Activated CD8-positive, alpha-beta memory T cell treated with anti-CD3 and anti-CD28 coated beads, Interleukin-2, amount 50 U/mL, for 24 hours (primary cell): ENCODE measurements around the gene YY1.
A peak's percentile ranks its signal among the peaks of the same experiment; 100 is the strongest.
"Not testable (repeated sequence)": the region's sequence is repeated elsewhere in the genome, so short reads cannot be mapped to it uniquely, and the experiment has no call there.

Source experiments
- DNase-seq: peaks from one replicate; pipeline ENCODE4 v3.0.0-alpha.2; 2020; ENCODE audit errors: extremely low read depth

Gene YY1

DNA sequence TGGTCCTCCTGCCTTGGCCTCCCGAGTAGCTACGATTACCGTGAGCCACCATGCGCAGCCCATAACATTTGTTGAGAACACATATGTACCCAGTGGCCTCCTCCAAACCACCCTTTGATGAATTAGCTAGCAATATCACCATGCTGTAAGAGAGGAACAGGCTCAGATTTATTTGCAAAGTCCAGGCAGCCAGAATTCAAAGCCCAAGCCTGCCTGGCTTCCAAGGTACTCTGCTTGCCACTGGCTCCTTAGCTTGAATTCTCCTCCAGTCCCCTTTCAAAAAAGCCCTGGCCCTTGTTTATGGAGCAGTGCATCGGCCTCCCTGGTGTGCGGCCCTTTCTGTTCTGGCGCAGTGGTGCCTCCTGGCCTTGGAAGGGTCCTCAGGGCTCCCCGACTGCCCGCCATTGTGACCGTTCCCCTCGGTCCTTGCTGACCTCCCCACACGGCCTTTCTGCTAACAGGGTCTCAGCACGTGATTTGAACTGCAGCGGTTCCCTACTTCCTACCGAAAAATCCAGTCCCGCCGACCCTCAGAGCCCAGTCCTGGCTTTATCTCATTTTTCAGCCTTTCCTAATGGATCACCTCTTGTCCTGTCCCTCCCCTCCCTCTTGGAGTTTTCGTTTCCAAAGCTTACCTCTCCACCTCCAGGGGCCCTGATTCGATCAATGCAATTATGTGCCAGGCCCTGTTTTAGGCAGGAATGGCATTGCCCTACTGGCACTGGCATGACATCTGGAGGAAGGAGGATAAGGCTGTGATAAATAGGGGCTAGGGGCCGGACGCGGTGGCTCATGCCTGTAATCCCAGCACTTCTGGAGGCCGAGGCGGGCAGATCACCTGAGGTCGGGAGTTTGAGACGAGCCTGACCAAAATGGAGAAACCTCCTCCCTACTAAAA lies 45.3 kb downstream of the YY1 start:
- no peak for DNase-seq

DNA sequence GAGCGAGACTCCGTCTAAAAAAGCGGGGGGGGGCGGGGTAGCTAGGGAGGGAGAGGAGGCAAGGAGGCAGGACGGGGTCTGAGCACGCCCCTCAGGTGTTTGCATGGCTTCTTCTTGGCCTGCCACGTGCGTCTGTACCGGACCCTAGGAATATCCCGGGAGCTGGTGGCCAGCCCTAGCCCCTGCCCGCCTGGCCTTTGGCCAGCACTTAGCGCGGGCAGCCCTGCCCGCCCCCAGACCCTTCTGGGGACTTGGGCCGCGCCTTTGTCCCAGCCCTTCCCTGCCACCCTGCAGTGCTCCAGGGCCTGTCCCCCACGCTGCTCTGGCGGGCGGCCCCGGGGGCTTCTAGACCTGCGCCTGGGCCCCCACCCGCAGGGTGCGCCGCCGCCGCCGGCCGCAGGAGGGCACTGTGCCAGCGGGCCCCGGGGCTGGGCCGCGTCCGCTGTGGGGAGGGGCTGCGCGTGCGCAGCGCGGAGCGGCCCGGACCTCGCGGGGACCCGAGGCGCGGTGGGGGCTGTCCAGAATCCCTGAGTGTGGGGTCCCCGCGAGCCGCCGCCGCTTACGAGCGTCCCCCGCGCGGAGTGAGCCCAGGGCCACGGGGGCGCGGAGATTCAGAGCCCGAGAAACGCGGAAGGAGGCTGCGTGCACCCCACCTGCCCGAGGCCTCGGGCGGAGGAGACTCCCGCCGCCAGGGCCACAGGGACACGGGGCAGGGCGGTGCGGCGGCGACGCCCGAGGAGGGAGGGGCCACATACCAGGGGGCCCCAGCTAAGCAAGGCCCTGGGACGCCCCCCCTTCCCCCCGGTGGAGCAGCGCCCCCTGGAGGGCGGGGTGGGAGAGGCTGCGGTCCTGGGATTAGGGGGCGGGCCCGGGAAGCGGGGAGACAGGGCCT lies 46.3 kb downstream of the YY1 start:
- DNase-seq = peak; percentile 32

DNA sequence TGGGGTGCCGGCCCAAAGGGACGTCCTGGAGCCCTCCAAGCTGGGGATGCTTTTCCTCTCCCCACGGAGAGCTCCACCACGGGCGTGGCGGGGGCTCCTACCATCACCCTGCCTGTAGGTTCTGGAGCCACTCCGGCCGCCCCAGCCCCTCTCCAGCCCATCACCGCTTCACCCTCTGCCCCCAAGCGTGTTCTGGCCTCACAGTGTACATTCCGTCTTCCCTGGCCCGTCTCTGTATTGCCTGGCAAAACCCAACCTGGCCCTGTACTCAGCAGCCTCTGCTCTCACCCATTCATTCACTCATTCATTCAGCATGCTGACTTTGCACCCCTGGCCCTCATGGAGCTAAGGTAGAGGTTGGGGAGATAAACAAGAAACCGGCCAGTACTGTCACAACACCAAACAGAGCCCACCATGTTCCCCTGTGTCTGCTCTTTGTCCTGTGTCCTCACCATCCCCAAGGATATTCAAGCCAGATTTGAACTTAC lies 47.0 kb downstream of the YY1 start:
- DNase-seq = no peak

DNA sequence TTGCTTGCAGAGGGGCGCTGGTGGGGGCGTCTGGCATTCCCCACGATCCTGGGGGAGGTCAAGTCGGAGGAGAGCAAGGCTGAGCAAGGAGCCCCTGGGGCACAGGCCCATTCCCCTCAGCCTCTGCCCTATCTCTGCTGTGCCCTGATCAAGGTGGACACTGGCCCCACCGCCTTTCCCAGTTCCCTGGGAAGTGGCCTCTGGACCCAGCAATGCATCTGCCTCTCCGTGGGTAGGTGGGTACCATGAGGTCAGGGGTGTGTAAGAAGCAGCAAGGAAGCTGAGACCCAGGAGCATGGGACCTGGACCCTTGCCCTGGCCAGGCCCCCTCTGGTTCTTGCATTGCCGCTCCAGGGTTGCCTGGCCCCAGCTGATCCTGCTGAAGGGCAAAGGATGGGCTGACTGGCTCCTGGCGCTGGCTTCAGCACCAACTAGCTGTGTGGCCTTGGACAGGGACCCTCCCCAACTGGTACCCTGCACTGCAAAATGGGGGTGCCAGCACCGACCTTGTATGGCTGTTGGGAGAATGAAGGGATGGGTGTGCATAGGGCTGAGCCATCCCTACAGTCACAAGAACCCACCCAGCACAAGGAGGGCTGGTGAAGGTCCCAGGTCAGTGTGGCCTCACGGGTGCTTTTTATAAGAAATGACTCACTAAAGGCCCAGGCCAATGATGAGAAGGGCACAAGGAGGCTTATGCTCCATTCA lies 47.7 kb downstream of the YY1 start:
- DNase-seq = no peak

DNA sequence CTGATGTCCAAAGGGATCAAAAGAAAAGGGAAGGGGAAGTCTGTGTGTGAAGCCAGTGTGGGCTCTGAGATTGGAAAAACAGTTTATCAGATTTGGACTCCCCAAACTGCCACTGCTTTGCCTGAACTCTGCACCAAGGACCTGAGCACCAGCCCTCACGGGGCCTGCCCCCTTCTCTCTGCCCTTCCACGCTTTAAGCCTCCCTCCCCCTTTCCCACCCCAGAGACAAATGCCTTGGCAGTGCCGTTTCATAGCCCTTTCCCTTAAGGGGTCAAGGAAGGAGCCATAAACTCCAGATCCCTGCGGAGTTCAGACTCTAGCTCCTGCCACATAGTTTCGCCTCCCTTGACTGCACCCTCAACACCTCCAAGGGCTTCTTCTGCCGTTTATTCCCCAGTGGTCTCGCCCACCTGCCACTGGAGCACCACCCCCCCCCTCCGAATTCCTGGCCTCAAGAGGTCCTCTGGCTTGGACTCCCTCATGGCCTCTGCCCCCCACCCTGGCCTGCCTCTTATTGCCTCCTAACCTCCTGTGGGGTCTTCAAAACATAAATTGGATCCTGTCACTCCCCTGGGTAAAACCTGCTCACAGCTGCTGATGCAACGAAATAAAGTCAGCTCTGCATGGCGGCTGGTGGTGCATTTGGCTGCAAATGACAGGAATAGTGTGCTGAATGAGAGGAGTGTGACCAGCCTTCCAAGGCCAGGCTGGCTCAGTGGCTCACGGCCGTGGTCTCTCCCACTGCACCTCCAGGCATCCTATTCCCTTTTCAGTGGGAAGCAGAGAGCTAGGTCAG lies 48.5 kb downstream of the YY1 start:
- no peak for DNase-seq

DNA sequence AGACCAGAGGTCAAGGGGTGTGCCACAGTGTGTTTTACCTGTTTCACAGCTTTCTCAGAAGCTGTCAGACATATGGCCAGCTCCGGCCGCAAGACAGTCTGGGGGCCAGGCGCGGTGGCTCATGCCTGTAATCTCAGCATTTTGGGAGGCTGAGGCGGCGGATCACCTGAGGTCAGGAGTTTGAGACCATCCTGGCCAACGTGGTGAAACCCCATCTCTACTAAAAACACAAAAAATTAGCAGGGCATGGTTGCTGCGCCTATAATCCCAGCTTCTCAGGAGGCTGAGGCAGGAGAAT lies 49.0 kb downstream of the YY1 start:
- DNase-seq = not testable (repeated sequence)

DNA sequence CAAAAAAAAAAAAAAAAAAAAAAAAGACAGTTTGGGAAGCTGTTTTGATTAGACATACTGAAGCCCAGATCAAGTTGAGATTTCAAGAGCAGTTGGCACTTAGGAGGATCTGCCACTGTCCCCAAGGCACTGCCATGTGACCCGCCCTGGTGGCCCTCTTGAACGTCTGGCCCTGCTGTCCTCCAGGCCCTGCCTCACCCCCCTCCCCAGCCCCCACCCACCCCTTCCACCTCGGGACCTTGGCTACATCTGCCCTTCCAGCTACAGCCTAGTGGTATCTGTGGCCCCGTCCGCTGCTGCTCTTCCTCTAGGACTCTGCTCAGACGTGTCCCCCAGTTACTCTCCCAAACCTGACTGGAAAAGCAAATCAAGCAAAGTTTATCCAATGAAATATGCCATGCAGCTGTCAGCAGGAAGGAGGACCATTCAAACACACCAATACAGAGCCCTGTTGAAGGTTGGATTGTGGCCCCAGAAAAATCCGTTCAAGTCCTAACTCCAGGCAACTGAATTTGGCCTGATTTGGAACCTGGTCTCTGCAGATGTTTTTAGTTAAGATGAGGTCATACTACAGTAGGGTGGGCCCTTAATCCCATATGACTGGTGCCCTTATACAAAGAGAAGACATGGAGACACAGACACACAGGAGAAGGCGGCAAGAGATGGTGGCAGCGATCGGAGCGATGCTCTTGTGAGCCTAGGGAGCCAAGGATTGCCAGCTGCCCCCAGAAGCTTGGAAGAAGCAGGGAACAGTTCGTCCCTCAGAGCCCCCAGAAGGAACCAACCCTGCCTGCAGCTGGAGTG lies 49.6 kb downstream of the YY1 start:
- no peak for DNase-seq

DNA sequence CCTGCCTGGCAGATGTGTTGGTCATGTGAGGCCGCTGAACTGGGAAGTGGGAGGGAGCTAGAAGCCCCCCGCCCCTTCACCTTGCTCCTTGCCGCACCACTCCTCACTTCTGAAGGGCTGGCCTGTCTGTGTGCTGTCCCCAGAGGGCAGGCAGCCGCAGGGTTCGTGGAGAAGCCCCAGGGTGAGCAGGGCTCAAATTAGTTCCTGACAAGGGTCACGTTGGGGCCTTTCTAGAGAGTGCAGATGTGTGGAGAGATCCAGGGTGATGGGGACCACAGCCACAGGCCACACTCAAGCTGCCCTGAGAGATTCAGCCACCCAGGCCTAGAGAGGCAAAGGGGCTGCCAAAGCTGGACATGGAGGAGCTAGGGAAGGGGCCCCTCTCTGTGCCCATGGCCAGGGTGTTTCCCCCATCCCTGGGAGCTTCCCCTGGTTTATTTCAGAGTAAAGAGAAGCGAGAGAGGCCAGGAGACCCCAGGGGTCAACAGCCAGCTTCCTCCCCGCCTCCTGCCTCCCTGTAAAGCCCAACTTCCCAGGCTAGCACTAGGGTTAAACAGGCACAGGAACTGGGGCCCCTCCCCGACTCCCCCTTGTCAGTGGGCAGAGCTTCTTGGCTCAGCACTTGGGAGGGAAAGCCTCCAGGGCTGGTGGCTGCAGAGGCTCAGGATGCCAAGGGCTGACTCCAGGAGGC lies 51.1 kb downstream of the YY1 start:
- no peak for DNase-seq

DNA sequence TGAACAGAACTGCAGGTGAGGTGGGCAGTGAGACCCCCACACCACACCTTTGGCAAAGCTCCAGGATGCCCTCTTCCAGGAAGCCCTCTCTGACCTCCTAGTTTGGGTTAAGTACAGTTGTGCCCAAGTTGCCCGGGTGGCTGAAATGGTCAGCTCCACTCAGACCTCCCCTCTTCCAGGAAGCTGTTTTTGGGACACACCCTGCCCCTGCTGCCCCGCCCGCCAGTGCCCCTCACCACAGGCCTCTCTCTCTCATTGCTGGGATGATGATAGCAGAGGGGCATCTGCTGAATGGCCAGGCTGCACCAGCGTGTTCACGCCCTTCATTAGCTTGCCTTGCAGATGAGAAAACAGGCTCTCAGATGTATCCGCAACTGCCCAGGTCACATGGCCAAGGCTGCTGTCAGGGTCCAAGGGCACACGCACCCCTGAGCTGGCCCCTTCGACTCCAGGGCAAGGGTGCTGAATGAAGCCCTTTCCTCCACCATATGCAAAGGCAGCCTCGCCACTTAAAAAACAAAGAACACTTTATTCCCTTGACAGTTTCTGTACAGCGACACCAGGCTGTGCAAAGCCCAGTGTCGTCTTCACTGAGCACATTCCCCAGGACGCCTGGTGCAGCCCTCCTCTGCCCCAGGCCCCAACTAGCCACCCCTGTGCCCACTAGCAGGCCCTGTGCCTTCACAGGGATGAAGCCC lies 51.8 kb downstream of the YY1 start:
- no peak for DNase-seq

DNA sequence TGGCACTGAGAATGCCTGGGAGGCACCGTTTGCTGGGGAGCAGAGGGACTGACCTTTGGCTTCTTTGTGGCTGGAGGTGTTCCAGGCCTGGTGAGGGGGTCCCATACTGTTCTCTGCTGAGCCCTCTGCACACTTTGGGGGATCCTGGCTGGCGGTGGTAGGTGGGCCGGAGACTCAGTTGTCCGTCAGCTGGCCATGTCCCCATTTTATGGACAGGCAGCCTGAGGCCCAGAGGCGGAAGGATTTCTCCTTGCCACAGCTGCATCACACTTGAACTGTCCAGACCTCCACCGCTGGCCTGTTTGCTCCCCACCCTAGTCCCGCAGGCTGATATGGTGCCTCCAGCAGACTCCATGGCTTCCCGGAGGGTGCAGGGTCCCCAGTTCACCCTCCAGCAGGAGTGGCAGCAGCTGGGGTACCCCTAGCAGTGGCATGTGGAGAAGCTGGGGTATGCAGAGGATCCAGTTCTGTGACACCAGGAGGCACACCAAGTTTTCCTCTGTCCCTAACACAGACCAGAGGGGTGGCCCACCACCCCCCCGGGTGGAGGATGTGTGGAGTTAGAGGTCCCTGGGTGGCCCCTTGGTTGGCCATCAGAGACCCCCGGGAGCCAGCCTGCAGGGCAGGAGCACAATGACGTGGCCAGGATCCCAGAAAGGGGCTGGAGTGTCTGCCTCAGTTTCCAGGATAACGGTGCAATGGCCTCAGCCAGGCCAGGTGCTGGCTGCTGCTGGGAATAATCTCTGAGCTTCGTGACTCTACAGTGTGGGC lies 52.5 kb downstream of the YY1 start:
- DNase-seq = no peak

DNA sequence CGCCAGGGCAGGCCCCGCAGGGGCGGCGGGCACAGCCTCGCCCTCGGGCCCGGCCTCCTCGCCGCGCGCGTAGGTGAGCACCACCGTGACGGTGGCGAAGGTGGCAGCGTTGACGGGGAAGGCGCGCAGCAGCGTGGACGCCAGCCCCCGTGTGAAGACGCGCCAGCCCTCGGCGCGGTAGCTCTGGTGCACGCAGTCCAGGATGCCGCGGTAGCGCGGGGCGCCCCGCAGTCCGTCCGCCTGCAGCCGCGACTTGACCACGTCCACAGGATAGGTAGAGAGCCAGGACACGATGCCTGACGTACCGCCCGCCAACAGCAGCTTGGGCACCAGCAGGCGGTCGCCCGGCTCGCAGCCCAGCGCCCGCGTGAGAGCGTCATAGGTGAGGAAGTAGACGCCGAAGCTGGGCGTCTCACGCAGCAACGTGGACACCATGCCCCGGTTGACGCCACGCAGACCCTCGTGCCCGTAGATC lies 53.4 kb downstream of the YY1 start:
- DNase-seq = no peak

DNA sequence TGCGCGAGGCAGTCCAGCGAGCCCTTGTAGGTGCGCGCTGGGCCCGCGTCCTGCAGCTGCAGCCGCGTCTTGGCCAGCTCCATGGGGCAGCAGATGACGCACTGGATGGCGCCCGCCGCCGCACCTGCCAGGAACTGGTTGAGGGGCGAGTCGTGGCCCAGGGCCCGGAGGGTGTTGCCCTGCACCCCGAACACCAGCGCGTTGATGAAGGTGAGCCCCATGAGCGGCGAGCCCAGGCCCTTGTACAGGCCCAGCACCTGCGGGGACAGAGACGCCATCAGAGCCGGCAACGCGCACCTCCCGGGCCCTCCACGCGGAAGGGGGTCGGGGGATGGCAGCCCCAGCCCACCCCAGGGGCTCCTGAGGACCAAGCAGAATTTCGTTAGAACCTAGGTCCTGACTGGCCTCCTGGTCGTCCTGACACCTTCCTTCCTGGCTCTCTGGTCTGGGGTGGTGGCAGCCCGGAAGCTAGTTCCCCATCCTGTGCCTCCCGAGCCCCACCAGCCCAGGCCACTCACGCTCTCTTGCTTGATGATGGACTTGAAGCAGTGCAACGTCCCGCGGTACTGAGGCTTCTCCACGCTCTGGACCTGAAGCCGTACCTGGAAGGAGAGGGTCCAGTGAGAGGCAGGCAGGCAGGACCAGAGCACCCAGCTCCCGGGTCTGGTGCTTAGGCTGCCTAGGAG lies 54.0 kb downstream of the YY1 start:
- DNase-seq = no peak

DNA sequence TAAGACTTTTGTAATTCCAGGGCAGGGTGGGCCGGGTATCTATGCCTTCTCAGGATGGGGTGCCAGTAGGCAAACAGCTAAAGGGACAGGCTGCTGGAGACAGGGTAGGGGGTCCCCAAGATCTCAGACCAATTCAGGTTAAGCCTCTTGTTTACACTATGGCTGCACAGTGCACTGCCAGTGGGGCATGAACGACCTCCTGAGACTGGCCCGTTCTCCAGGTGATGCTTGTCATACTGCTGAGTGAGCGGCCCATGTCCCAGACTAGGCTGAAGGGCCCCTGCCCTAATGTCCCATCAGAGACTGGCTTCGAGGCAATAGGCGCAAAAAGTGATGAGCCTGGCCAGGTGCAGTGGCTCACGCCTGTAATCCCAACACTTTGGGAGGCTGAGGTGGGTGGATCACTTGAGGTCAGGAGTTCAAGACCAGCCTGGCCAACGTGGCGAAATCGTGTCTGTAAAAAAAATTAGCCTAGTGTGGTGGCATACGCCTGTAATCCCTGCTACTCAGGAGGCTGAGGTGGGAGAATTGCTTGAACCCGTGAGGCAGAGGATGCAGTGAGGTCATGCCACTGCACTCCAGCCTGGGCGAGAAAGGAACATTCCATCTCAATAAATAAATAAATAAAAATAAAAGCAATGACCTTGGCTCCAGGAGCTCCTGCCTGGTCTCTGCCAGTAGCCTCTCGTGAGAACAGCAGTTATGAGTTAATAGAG lies 54.7 kb downstream of the YY1 start:
- DNase-seq = no peak

DNA sequence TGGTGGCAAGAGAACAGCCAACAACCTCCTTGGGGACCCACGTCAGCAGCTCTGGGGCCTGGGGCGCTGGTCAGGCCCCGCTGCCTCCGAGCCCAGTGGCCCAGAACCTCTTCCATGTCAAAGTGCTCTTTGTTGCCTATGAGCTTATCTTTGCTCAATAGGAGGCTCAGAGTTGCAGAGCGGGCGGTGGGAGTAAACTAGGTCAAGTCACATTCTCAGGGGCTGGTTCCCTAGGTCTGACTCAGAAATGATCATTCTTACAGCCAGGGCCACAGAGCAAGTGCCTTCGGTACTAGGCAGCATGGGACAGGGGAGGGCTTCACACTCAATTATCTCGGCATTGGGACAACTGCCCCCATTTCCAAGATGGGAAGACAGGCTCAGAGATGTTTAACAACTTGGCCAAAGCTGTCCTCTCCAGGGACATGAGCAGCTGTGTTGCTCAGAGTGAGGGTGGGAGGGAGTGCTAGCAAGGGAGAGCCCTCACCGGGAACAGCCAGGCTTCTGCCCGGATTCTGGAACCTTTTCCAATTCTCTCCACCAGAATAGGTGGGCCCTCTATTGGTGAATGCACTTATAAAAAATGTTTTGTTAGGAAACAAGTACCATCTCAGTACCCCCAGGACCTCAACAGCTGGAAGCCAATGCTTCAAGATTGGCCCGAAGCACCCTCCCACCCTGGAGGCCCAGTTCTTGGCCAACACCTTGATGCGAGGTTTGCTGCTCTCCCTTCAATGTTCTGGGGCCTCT lies 55.4 kb downstream of the YY1 start:
- no peak for DNase-seq

DNA sequence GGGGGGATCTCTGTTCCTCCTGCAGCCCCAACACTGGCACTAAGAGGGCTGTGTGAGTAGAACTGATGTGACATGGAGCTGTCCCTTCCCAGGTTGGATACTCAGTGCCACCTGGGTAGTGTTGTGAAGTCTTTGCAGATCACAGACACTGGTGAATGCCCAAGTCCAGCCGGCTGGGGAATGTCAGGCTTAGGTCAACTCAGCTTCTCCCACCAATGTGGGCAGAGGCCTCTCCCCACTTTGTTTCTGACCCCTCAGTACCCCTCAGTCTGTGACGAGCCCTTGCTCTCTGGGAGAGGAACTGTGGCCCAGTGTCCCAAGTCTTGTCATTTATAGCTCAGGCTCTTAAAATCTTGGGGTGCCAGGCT lies 56.0 kb downstream of the YY1 start:
- no peak for DNase-seq

DNA sequence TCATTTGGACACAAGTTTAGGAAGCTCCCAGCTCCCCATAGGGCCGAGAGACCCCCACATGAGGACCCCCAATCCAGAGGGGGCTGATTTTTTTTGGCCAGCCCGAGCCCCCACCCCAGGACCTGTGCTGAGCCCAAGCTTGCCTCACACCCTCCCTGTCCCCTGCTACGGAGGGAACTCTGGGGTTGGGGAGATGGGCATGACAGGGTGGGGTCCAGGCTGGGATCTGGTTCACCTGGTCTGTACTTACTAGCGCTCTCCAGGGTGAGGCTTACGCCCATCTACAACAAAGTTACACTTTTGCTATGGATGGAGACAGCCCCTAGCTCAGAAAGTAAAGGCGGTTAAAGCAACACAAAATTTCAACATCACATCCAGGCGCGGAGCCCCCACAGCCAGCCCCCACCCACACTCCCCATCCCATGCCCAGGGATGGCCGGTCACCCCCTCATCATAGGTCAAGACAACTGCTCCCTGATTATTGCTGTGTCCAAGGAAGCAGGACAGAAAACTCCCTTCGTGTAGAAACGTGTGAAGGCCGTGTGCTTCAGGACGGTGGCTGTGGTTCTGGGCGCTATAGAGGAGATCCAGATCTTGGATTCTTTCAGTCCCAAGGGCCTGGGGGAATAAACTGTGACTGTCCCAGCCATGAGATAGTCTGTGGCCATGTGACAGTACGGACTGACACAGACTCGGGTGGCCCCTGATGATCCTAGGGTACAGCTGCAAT lies 56.6 kb downstream of the YY1 start:
- DNase-seq = no peak
